NT2/D1 (cell line): ENCODE data around the gene PROM1.

Experiments
- SUZ12 ChIP-seq: IDR thresholded peaks from 2 replicates; pipeline ENCODE4 v1.6.1; 2011; ENCODE audit not compliant: insufficient read length, insufficient read depth; ENCODE audit errors: extremely low read depth
- YY1 ChIP-seq: IDR thresholded peaks from 2 replicates; pipeline ENCODE4 v1.6.1; 2011; ENCODE audit not compliant: insufficient read length, insufficient read depth
- ZNF274 ChIP-seq: IDR thresholded peaks from 2 replicates; pipeline ENCODE4 v1.6.1; 2011; ENCODE audit warnings: mild to moderate bottlenecking, low read depth, low read length

DNA sequence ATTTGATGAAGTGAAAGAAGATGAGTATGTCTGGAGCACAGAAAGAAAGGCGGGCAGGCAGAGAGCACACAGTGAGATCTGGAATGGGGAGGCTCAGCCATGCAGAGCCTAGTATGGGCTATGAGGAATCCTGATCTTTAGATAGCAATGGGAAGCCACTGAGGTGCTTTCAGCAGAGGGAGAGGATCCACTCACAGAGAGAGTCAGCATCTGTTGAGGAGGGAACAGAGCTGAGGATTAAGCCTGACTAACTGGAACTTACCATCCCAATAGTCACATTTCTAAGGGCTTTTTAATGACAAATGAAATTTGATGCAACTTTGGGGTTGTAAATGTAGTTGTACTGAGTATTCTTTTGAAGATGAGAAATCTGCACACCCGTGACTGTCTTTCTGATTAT lies 100.2 kb downstream of the PROM1 start:
- TF ChIP-seq YY1 (no peak), SUZ12 (no peak), ZNF274 (no peak)
